GM19240 (cell line): ENCODE measurements around the gene OTOR.

Experiments
- DNase-seq: peaks from one replicate; pipeline ENCODE4 v3.0.0; 2011; ENCODE audit warnings: low spot score; ENCODE audit not compliant: insufficient read length

OTOR gene

GRCh38 chr20:16747291-16747811, 807 bp upstream of the OTOR start:
- no peak for DNase-seq

GRCh38 chr20:16749573-16749972, 1.4 kb downstream of the OTOR start:
- no peak for DNase-seq

- DNase-seq, result no peak
These were observed 3.9 kb downstream of the OTOR start for GRCh38 chr20:16752082-16752481.

- DNase-seq, result no peak
These were observed 4.7 kb downstream of the OTOR start for GRCh38 chr20:16752901-16753300.

- no peak for DNase-seq
These were observed 10.5 kb downstream of the OTOR start for GRCh38 chr20:16758454-16759180.

- DNase-seq, result no peak
These were observed 11.0 kb downstream of the OTOR start for GRCh38 chr20:16759181-16759563.

GRCh38 chr20:16760431-16761304, 12.5 kb downstream of the OTOR start:
- no peak for DNase-seq

GRCh38 chr20:16761305-16761829, 13.2 kb downstream of the OTOR start:
- DNase-seq, result peak; percentile 14

GRCh38 chr20:16764560-16764959, 16.4 kb downstream of the OTOR start:
- DNase-seq, result no peak

GRCh38 chr20:16771213-16771612, 23.1 kb downstream of the OTOR start:
- DNase-seq, result no peak

GRCh38 chr20:16775961-16776360, 27.8 kb downstream of the OTOR start:
- no peak for DNase-seq

GRCh38 chr20:16777126-16777525, 29.0 kb downstream of the OTOR start:
- no peak for DNase-seq

GRCh38 chr20:16778159-16778558, 30.0 kb downstream of the OTOR start:
- no peak for DNase-seq

- no peak for DNase-seq
These were observed 33.3 kb downstream of the OTOR start for GRCh38 chr20:16781496-16781895.

- no peak for DNase-seq
These were observed 37.1 kb downstream of the OTOR start for GRCh38 chr20:16785226-16785625.
